Upper lobe of right lung (tissue), 1 donor: ENCODE results near the gene TNFSF11. TPM values are rescaled to one million over a fixed set of nuclear protein-coding genes. Genes with fewer than 3 reads are reported as not detected.

ENCODE experiments used
- ATAC-seq: fragments of 200-7000 bp; cut with Tn5 transposase; one replicate; pipeline ENCODE4 v1.9.1; 2020; ENCODE audit warnings: mild to moderate bottlenecking, moderate library complexity
- DNase-seq: peaks from one replicate; pipeline ENCODE4 v3.0.0-alpha.2; 2020
- H3K27ac ChIP-seq: fragments of 200-600 bp; one replicate; pipeline ENCODE4 v1.8.0; 2022
- H3K27me3 ChIP-seq: fragments of 200-600 bp; one replicate; pipeline ENCODE4 v1.8.0; 2022; ENCODE audit warnings: mild to moderate bottlenecking
- H3K36me3 ChIP-seq: fragments of 200-600 bp; one replicate; pipeline ENCODE4 v1.8.0; 2022
- H3K4me1 ChIP-seq: fragments of 200-600 bp; one replicate; pipeline ENCODE4 v1.8.0; 2022
- H3K4me3 ChIP-seq: fragments of 200-600 bp; one replicate; pipeline ENCODE4 v1.8.0; 2022; ENCODE audit warnings: mild to moderate bottlenecking
- H3K9me3 ChIP-seq: fragments of 200-600 bp; one replicate; pipeline ENCODE4 v1.8.0; 2022
- intact Hi-C: fragments of 100-400 bp; cut with DNase I; formaldehyde crosslinking; loops from one replicate; pipeline ENCODE4 v1.11.0; 2022
- total RNA-seq: library from RNA; stranded (reverse); fragmentation: NEBNext Ultra II Directional; extraction: Animal tissue kit (Norgen Biotek cat#: 25700); gene quantifications from one replicate; pipeline ENCODE4 v1.2.1, GENCODE V29; 2021
- TF ChIP-seq, protein P1 (sequence below): fragments of 200-600 bp; IDR thresholded peaks from one replicate; pipeline ENCODE4 v1.8.0; 2022; ENCODE audit warnings: antibody characterized with exemption
- donor health status: DM: no; HTN: yes; CAD: no; lungs with severe emphysema.

The TNFSF11 gene
- total RNA-seq, 1 donor from 2014 or later, result not detected

DNA sequence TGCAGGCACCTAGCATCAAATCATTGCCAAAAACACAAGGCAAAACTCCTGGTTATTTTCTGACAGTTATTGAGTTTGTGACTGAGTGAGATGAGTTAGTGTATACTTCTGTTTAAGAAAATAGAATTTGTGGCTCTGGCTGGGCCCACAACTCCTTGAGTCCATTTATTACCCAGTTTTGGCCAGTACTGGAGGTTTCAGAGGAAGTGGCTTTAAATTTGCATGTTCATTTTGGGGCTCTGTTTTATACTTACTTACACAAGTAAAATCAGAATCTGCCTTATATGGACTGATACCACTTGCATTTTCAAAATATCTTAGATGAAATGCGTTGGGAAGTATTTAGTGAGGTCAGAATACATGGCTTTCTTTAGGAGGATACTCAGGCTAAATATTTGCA is 29.0 kb downstream of the TNFSF11 start:
- no peak for DNase-seq
- intact Hi-C loops, result no loop called here
- H3K9me3 ChIP-seq, result no peaks in the 10 kb centered on the region
- no peaks in the 10 kb centered on the region for H3K36me3 ChIP-seq
- H3K27me3 ChIP-seq, result no peaks in the 10 kb centered on the region
- no peak overlapping the region for H3K4me3 ChIP-seq
- ATAC-seq, result no peak
- TF ChIP-seq, protein P1, sequence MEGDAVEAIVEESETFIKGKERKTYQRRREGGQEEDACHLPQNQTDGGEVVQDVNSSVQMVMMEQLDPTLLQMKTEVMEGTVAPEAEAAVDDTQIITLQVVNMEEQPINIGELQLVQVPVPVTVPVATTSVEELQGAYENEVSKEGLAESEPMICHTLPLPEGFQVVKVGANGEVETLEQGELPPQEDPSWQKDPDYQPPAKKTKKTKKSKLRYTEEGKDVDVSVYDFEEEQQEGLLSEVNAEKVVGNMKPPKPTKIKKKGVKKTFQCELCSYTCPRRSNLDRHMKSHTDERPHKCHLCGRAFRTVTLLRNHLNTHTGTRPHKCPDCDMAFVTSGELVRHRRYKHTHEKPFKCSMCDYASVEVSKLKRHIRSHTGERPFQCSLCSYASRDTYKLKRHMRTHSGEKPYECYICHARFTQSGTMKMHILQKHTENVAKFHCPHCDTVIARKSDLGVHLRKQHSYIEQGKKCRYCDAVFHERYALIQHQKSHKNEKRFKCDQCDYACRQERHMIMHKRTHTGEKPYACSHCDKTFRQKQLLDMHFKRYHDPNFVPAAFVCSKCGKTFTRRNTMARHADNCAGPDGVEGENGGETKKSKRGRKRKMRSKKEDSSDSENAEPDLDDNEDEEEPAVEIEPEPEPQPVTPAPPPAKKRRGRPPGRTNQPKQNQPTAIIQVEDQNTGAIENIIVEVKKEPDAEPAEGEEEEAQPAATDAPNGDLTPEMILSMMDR, result no peak
- H3K4me1 ChIP-seq, result no peaks in the 10 kb centered on the region
- H3K27ac ChIP-seq, result no peak overlapping the region

DNA sequence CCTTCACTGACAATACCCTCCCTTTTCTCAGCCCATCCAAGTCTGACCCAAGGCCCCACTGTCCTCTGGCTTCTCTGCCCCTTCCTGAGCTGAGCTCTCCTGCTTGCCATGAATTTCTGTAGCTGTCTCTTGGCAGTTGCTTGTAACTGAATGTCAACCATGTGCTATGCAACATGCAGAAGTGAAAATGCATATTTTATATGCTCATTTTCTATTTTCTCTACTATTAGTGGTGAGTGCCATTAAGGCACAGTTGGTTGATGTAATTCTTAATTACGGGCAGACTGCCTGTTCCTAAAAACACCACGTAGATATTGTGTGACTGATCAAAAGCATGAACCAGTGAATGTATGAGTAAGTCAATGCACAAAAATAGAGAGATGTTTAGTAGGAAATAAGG is 29.6 kb downstream of the TNFSF11 start:
- Histone ChIP-seq H3K36me3 (no peaks in the 10 kb centered on the region), H3K4me3 (no peak overlapping the region), H3K27ac (no peak overlapping the region), H3K4me1 (no peaks in the 10 kb centered on the region), H3K9me3 (no peaks in the 10 kb centered on the region), H3K27me3 (no peaks in the 10 kb centered on the region)
- DNase-seq (no peak), ATAC-seq (no peak)
- intact Hi-C loops, result no loop called here
- TF ChIP-seq, protein P1, result no peak

DNA sequence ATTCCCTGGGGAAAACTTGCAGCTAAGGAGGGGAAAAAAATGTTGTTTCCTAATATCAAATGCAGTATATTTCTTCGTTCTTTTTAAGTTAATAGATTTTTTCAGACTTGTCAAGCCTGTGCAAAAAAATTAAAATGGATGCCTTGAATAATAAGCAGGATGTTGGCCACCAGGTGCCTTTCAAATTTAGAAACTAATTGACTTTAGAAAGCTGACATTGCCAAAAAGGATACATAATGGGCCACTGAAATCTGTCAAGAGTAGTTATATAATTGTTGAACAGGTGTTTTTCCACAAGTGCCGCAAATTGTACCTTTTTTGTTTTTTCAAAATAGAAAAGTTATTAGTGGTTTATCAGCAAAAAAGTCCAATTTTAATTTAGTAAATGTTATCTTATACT is 33.6 kb downstream of the TNFSF11 start:
- Histone ChIP-seq H3K27ac (no peak overlapping the region), H3K4me3 (no peak overlapping the region), H3K36me3 (no peaks in the 10 kb centered on the region), H3K9me3 (no peaks in the 10 kb centered on the region), H3K4me1 (no peaks in the 10 kb centered on the region), H3K27me3 (no peaks in the 10 kb centered on the region)
- no peak for ATAC-seq
- intact Hi-C loops, result no loop called here
- no peak for DNase-seq
- TF ChIP-seq, protein P1, result no peak

DNA sequence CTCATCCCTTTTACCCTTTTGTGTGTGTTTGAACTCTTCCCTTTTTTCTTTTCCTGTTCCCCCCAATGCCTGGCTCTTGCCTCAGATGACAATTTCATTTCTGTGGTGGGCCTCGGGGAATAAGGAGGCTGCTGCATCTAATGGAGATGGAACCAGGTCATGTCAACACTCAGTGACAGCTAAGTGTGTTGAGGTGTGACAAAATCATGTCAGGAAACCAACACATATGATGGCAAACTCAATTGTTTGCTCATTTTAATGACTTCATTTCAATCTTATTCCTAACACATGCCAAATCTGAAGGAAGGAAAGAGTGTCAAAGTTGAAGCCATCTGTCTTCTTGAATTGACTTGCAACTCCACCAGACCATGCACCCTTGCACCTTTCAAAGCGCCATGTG is 36.7 kb downstream of the TNFSF11 start:
- DNase-seq (no peak), ATAC-seq (no peak)
- intact Hi-C loops, result no loop called here
- no peaks in the 10 kb centered on the region for H3K4me1 ChIP-seq
- no peak overlapping the region for H3K4me3 ChIP-seq
- no peaks in the 10 kb centered on the region for H3K27me3 ChIP-seq
- no peak overlapping the region for H3K27ac ChIP-seq
- H3K36me3 ChIP-seq, result no peaks in the 10 kb centered on the region
- no peaks in the 10 kb centered on the region for H3K9me3 ChIP-seq
- TF ChIP-seq, protein P1, result no peak

DNA sequence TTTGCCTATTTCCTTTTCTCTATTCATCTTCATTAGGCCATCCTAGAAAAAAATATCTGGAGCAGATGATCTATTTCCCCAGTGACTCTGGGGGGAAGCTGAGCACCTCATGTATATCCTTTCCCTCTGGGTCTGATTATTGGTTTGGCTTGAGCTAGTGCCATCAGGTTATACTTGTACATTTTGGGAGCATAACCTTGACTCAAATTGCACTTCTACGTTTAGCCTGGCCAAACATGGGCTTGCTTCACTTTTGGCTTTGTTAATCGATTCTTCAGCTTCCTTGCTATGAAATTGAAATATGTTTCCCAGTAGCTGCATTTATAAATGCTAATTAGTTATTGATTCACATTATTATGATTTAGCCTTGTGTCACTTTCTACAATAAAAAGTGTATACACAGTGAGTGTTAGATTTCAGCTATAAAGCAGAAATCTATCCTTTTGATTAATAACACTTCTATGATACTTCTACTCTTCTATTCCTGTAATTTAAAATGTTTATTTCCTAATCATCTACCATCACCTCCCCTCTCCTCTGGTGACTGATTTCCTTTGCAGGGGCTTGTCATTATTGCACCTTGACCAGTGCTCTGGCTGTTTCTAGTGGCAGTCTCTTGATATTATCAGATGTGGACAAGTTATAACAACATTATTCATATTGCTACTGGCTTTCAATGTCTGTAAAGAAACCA is 37.3 kb downstream of the TNFSF11 start:
- no peak for DNase-seq

More for the DNA sequence above, 37.3 kb downstream of the TNFSF11 start:
- H3K36me3 ChIP-seq, result no peaks in the 10 kb centered on the region
- no peak overlapping the region for H3K4me3 ChIP-seq
- TF ChIP-seq, protein P1, result no peak
- ATAC-seq, result no peak
- no peaks in the 10 kb centered on the region for H3K27me3 ChIP-seq
- H3K27ac ChIP-seq, result no peak overlapping the region
- intact Hi-C loops, result no loop called here
- H3K9me3 ChIP-seq, result no peaks in the 10 kb centered on the region
- no peaks in the 10 kb centered on the region for H3K4me1 ChIP-seq
